HG02763 (cell line): Measurements from ENCODE around the gene FRMD1.

ENCODE experiments used
- ATAC-seq: cut with Tn5 transposase; IDR thresholded peaks from one replicate; pipeline ENCODE4 v1.9.1; 2021; ENCODE audit warnings: mild to moderate bottlenecking, moderate library complexity; ENCODE audit not compliant: unreplicated experiment

FRMD1 gene

GRCh38 chr6:168096271-168096764 is 17.3 kb upstream of the FRMD1 start:
- no peak for ATAC-seq

DNA sequence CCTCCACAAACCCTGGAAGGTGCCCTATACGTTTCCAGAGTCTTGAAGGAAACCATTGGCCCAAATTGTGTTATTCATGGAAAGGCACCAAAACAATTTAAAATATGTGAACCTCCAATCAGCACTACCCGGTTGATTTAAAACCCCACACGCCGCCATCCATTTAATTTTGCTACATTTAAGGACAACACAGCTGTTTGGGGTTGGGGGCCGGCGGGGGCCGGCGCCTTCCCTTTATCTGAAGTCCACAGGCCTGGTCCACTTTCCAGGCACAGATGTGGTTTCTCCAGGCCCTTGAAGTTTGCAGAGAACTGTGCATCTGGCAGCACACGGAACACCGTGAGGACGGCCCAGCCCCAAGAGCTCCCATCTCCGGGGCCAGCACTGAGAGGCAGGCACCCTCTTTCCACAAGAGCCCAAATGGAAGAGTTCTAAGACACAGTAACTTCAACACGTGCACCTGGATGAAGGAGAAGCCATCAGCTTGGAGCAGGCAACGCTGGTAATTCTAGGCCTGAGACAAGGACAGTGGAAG is 16.8 kb upstream of the FRMD1 start:
- ATAC-seq, result no peak

DNA sequence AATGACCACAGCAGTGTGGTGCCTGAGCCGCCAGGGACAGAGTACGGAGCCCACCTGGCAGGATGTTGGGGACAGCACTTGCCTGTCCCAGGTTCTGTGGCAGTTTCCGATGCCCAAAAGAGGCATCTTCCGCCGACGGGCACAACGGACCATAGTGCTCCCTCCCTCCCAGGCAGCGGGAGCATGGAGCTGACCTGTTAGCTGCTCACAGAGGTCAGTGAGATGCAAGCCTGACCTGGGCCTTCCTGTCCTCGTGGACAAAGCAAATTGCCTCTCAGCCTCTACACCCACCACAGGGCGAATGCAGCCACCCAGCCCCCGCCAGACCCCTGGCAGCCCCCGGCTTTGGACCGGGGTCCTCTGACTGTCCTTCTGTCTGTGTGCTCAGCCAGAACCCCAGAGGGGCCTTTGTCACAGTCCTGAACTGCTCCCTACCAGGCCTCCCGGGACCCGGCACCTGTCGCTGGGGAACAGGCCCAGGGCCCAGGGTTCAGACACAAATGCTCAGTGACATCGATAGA is 16.2 kb upstream of the FRMD1 start:
- no peak for ATAC-seq

DNA sequence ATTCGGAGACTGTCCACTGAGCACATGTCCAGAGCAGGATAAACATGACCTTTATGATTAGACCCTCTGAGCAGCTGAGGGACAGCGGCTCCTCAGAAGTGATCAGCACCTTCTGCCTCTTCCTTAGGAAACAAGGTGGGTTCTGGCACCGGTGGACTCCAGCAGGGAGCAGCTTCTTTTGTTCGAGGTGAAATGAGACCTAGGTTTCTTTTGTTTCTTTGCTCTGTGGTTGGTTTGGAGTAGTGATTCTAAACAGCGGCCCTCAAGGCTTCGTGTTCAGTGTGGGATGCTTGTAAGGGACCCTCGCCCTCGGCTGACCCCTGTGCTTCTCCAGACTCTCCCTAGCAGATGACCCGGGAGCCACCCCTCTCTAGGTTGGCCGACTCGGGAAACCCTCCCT is 14.6 kb upstream of the FRMD1 start:
- no peak for ATAC-seq

GRCh38 chr6:168093071-168093505 is 14.1 kb upstream of the FRMD1 start:
- ATAC-seq, result no peak

DNA sequence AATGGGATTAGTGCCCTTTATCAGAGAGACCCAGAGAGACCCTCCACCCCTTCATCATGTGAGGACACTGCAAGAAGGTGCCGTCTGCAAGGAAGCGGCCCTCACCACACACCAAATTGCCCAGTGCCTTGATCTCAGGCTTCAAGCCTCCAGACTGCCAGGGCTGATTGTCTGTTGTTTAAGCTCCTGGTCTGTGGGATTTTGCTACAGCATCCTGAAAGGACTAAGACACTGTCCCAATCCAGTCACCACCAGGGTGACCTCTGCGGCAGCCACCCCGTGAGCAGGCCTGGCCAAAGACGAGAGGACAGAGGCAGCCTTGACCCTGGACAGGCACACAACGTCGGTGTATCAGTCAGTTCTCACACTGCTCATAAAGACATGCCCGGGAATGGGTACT is 13.5 kb upstream of the FRMD1 start:
- no peak for ATAC-seq

DNA sequence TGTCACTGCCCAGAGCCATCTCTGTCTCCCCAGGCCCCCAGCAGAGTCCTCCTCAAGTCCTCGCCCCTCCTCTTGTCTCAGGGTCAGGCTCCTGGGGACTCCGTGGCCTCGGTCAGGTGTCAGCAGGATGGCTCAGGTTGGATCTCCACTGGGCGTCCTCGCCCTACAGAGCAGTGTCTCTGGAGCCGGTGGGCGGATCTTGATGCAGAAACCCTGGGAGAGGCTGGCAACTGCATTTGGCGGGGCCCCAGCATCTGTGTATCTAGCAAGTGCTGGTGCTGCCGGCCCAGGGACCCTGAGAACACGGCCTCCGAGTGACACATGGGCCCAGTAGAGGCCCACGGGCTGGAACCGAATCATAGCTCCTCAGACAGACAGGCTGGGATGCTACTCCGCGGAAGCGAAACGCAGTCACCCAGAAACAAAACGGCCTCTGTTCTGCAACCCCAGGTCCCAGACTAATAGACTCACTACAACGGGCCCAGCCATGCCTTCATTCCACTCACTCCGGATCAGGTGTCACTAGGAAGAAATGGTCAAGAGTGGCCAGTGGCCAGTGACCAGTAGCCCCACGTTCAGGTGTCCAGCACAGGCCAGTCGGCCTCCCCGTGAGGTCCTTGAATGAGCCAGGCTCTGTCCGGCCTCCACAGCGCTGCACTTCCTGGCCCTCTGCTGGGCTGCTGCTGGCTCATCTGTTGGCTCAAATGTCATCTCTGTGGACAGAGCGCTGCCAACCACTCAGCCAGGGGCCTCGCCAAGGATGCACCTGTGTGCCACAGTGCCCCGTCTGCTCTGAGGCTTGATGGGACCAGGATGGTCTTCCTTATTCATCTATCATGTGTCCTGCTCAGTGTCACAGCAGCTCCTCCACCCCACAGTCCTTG is 12.6 kb upstream of the FRMD1 start:
- no peak for ATAC-seq

DNA sequence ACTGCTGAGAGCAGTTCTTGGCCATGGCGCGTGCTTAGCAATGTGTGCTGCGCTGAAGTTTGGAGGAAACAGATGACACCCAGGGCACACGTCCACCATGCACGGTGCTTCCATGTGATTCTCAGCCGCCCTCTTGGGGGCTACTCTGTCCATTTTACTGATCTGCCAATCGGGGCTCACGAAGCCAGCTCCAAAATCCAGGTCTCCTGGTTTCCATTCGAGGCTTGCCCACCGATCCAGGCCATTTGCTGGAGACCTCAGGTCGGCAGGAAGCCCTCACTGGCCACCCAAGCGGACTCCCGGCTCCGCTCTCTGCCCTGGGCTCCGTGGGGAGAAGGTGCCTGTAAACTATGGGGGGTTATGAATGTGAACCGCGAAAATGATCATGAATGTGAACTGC is 11.7 kb upstream of the FRMD1 start:
- no peak for ATAC-seq

- no peak for ATAC-seq
Observed at GRCh38 chr6:168090064-168090690, 11.2 kb upstream of the FRMD1 start.

- no peak for ATAC-seq
Observed at GRCh38 chr6:168089186-168090063, 10.4 kb upstream of the FRMD1 start.

DNA sequence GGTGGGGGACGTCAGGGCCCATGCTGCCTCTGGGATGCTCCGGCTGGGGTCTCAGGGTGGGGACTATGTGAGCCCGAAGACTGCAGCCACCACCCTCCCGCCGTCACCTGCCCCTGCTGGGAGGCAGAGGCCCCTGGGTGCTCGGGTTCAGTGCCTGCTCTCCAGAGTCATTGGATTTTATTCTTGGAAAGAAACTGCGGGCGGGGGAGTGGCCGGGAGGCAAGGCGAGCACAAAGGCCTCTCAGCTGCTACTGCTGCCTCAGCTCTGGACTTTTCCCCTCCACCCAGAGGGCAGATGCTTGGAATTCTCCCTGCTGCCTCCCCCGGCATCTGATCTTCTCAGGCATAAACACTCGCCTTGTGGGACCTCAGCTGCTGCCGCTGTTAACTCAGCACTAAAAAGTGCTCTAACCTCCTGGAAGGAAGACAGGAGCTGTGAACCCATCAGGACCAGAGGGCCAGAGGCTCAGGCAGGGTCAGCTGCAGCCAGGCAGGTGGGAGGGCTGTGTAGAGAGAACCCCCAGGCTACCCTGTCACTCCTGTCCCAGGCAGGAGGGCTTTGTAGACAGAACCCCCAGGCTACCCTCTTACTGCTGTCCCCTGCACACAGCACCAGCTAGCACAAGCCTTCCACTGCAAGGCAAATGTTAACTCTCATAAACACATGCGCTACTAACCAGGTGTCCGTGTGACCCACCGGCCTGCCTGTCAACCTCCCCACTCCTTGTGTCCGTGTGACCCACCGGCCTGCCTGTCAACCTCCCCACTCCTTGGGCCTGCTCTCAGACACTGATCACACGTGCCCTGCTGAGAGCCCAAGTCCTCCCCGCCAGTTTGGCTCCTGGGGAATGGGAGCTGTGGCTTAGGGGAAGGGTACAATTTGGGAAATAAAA is 9.4 kb upstream of the FRMD1 start:
- ATAC-seq, result no peak

DNA sequence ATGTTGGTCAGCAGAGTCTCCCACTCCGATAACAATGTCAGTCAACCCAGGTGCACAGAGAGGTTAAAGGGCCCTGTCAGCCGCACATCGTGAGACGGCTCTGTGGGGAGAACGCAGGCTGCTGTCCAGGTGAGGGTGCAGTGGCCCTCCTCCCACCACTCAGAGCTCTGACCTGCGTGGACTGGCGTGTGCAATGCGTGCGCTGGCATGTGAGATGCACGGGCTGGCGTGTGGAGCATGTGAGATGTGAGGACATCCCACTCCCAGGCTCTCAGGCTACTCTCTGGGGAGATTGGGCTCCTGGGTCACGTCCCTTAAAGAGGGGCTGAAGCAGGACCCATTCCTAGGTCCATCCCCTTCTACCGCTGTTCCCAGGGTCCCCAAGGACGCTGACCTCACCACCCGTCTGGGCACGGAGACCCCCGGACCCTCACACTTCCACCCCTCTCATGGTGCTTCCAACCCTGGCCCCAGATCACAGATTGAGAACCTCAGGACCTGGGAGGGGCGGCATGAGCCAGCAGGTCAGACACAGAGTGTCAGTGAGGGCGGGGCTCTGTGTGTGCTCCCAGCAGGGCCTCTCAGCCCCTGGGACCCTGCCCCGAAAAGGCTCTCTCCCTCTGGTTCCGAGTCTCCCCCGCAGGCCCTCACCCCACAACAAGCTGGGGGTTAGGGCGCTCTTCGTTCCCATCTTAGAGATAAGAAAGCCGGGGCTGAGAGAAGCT is 8.6 kb upstream of the FRMD1 start:
- ATAC-seq, result no peak

DNA sequence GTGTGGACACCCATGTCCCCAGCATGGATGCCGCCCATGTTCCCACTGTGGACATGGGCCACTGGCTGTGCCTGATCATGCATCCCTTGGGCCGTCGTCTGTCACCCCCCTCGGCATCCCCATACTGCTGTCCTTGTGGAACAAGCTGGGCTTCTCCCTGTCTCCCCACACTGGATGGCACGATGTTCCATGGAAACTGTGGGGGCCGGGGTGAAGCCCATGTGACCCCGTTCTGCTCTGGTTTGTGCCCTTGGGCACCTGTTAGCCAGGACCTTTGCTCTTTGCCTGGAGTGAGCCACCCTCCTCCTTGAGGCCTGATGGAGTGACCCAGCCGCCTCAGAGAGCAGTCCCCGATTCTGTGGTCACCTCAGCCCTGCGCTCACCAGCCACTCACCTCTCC is 7.6 kb upstream of the FRMD1 start:
- ATAC-seq, result no peak

GRCh38 chr6:168086066-168086465 is 7.1 kb upstream of the FRMD1 start:
- no peak for ATAC-seq

GRCh38 chr6:168084465-168085160 is 5.6 kb upstream of the FRMD1 start:
- no peak for ATAC-seq

- ATAC-seq, result no peak
Observed at GRCh38 chr6:168083514-168083885, 4.5 kb upstream of the FRMD1 start.

DNA sequence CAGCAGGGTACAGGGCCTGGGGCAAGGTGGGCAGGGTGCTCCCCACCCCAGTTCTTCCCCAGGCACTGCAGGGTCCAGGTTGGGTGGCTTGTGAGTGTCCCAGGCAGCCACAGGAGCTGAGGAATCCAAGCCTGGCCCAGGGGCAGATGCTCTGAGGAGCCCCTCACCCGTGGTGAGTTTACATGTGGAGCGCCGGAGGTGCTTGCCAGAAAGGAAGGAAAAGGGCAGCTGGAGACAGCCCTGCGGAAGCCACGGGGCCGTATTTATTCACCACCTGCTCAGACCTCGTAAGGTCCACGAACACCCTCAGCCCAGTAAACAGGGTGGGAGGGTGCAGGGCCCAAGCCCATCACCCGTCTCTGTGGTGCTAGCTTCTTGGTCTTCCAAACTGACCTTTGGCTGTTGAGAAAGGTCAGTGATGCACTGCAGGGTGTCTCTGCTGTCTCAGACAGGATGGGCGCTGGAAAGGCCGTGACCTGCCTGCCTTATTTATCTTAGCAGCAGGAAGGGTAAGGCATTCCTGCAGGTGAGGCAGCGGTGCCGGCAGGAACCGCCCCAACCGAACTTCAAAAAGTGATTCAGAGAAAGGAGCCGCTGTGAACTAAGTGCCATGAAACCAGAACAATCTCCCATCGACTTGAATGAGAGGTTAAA is 4.0 kb upstream of the FRMD1 start:
- no peak for ATAC-seq
